ENCODE results near the gene PARD3B.

DNA sequence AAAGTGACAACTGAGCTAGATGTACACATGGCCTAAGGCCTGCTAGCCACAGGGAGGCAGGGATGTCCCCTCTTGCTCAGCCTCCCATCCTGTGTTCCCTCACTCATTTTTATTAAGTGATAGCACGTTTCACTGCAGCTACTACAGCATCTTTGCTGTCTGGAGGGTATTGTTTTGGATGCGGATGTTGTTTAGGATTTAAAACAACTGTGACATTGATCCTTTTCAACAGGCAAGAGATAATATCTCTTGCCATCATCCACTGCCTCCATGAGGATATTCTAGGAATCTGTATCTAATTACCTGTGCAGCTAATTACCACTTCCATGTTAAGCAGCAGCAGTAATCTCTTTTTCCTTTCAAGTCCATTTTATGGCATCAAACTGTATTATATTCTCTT lies 345.4 kb downstream of the PARD3B start:
- TF ChIP-seq, protein P1, sequence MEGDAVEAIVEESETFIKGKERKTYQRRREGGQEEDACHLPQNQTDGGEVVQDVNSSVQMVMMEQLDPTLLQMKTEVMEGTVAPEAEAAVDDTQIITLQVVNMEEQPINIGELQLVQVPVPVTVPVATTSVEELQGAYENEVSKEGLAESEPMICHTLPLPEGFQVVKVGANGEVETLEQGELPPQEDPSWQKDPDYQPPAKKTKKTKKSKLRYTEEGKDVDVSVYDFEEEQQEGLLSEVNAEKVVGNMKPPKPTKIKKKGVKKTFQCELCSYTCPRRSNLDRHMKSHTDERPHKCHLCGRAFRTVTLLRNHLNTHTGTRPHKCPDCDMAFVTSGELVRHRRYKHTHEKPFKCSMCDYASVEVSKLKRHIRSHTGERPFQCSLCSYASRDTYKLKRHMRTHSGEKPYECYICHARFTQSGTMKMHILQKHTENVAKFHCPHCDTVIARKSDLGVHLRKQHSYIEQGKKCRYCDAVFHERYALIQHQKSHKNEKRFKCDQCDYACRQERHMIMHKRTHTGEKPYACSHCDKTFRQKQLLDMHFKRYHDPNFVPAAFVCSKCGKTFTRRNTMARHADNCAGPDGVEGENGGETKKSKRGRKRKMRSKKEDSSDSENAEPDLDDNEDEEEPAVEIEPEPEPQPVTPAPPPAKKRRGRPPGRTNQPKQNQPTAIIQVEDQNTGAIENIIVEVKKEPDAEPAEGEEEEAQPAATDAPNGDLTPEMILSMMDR (IDR thresholded peaks at IDR 0.05) = no peak
- TF ChIP-seq POLR2AphosphoS5 (IDR thresholded peaks at IDR 0.05; ENCODE audit: insufficient read depth in 1 of 2, low read depth in 1 of 2) = no peak
- no peak for TF ChIP-seq POLR2A (IDR thresholded peaks at IDR 0.05)
